Left lung (tissue), 10 donors: ENCODE results near the gene DAZAP2. TPM values are rescaled to one million over a fixed set of nuclear protein-coding genes. Genes with fewer than 3 reads are reported as not detected.

Experiments
- ATAC-seq: fragments of 200-7000 bp; cut with Tn5 transposase; one replicate; pipeline ENCODE4 v1.9.1; 2020; ENCODE audit warnings: moderate library complexity
- DNase-seq, 4 donors: peaks; one replicate each; pipeline ENCODE4 v3.0.0-alpha.2; 2013 to 2020
- H3K27ac ChIP-seq, 2 donors: fragments of 200-600 bp; sonication (generic) in 1 of 2; one replicate each; pipeline versions ENCODE4 v1.5.0 to v1.8.0; 2020 to 2021
- H3K27me3 ChIP-seq, 2 donors: fragments of 200-600 bp; sonication (generic) in 1 of 2; one replicate each; pipeline versions ENCODE4 v1.5.0 to v1.8.0; 2020 to 2021
- H3K36me3 ChIP-seq, 2 donors: fragments of 200-600 bp; sonication (generic) in 1 of 2; one replicate each; pipeline versions ENCODE4 v1.5.0 to v1.8.0; 2020 to 2021
- H3K4me1 ChIP-seq, 2 donors: fragments of 200-600 bp; one replicate each; pipeline ENCODE4 v1.8.0; 2021
- H3K4me3 ChIP-seq, 2 donors: fragments of 200-600 bp; sonication (generic) in 1 of 2; one replicate each; pipeline versions ENCODE4 v1.5.0 to v1.8.0; 2020 to 2021; ENCODE audit warnings: mild to moderate bottlenecking in 1 of 2
- H3K9me3 ChIP-seq, 2 donors: fragments of 200-600 bp; sonication (generic) in 1 of 2; one replicate each; pipeline versions ENCODE4 v1.5.0 to v1.8.0; 2020 to 2021
- CTCF ChIP-seq, 2 donors: fragments of 200-600 bp; sonication (generic) in 1 of 2; IDR thresholded peaks; one replicate each; pipeline versions ENCODE4 v1.5.0 to v1.8.0; 2021; ENCODE audit warnings: antibody characterized with exemption in 2 of 2
- intact Hi-C, 2 donors: fragments of 100-400 bp; cut with DNase I; formaldehyde crosslinking; loops; one replicate each; pipeline versions ENCODE4 v1.11.2 to v1.14.2; 2022
- polyA plus RNA-seq, 6 donors: library from polyadenylated mRNA; unstranded; fragments of 120-200 nt; gene quantifications; one replicate each; pipeline ENCODE4 v1.2.1, GENCODE V29; 2013; ENCODE audit not compliant: insufficient read length in 6 of 6
- total RNA-seq, 2 donors: library from RNA; stranded (reverse); fragmentation: NEBNext Ultra II Directional; extraction: Animal tissue kit (Norgen Biotek cat#: 25700); gene quantifications; one replicate each; pipeline ENCODE4 v1.2.1, GENCODE V29; 2021
- donor health status: DM: no; HTN: yes; CAD: no.
- donor health status: DM: no; HTN: no; CAD: no.

DAZAP2 gene
- total and polyA plus RNA-seq, 8 donors = 184 to 224 (median 212) TPM

DNA sequence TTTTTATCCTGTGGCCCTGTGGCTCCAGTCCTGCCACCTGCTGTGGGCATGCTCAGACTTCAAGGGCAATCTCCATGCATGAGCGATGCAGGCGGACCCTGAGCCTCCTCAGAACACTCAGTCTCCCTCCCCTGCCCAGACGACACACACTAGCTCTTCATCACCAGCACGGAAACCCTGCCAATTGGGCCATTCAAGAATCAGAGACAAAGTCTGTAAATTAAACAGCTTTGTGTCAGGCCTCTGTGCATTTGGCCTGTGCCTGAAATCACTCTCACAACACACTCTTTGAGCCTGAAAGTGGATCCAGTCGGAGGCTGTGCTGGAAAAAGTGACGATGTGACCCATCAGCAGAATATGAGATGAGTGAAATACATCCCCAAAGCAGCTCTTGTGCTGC is 33.3 kb upstream of the DAZAP2 start:
- H3K9me3 ChIP-seq = no peaks in the 10 kb centered on the region
- no peaks in the 10 kb centered on the region for H3K36me3 ChIP-seq
- H3K4me3 ChIP-seq = no peak overlapping the region
- DNase-seq = no peak
- H3K4me1 ChIP-seq = no peaks in the 10 kb centered on the region
- TF ChIP-seq CTCF (IDR thresholded peaks at IDR 0.05) = no peak
- no peaks in the 10 kb centered on the region for H3K27me3 ChIP-seq
- intact Hi-C loops = no loop called here
- no peak overlapping the region for H3K27ac ChIP-seq
- ATAC-seq = no peak

- H3K4me1 ChIP-seq = no peaks in the 10 kb centered on the region
- DNase-seq (no peak), ATAC-seq (no peak)
- H3K9me3 ChIP-seq = no peaks in the 10 kb centered on the region
- intact Hi-C loops = no loop called here
- no peak overlapping the region for H3K4me3 ChIP-seq
- H3K27ac ChIP-seq = no peak overlapping the region
- H3K27me3 ChIP-seq = no peaks in the 10 kb centered on the region
- H3K36me3 ChIP-seq = no peaks in the 10 kb centered on the region
- no peak for TF ChIP-seq CTCF (IDR thresholded peaks at IDR 0.05)
These were observed 30.5 kb upstream of the DAZAP2 start for GRCh38 chr12:51208016-51208660.

DNA sequence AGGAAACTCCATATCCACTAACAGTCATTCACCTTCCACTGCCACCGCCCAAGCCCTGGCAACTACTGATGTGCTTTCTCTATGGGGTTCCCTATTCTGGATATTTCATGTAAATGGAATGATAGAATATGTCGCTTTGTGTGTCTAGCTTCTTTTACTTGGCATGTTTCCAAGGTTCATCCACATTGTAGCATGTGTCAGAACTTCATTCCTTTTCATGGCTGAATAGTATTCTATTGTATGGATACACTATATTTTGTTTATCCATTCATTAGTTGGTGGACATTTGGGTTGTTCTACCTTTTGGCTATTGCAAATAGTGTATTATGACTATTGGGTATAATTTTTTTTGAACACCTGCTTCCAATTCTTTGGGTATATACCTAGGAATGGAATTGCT is 29.4 kb upstream of the DAZAP2 start:
- TF ChIP-seq CTCF (IDR thresholded peaks at IDR 0.05) = no peak
- Histone ChIP-seq H3K36me3 (no peaks in the 10 kb centered on the region), H3K4me1 (no peaks in the 10 kb centered on the region), H3K4me3 (no peak overlapping the region), H3K27me3 (no peaks in the 10 kb centered on the region), H3K9me3 (no peaks in the 10 kb centered on the region), H3K27ac (no peak overlapping the region)
- ATAC-seq (no peak), DNase-seq (no peak)
- intact Hi-C loops = no loop called here

DNA sequence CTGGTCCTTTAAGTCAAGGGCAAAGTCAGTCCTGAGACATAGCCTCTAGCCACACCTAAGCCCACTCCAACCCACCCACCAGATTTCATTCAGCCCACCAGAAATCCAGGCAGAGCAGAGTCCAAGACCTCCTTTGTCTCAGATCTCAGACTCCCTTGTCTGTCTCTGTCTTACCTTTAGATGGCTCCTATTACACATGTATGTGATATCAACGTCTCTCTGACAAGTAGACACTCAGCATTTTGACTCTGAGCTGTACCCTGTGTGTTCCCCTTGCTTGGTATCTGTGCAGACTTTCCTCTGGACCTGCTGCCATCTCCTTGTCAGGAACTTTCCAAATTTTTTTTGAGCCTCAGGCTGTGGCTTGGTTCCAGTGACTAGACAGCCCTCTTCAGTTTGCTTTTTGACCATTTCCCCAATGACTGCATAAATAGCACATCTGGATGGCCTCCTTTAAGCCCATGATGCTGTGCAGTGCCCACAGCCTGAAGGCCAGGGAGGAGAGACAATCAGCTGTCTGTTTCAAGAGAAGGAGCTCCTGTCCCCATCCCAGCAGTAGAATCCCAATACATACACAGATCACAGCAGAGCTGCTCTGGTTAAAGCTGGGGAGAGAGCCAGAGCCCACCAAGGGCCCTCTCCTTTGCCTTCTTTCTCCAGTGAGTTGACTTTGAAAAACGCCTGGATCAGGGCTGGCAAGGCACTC is 27.8 kb upstream of the DAZAP2 start:
- H3K4me3 ChIP-seq = no peak overlapping the region
- intact Hi-C loops = no loop called here
- TF ChIP-seq CTCF (IDR thresholded peaks at IDR 0.05) = no peak
- DNase-seq (no peak), ATAC-seq (no peak)
- no peaks in the 10 kb centered on the region for H3K4me1 ChIP-seq
- H3K36me3 ChIP-seq = no peaks in the 10 kb centered on the region
- no peak overlapping the region for H3K27ac ChIP-seq
- H3K27me3 ChIP-seq = no peaks in the 10 kb centered on the region
- H3K9me3 ChIP-seq = no peaks in the 10 kb centered on the region

- Histone ChIP-seq H3K36me3 (no peaks in the 10 kb centered on the region), H3K9me3 (no peaks in the 10 kb centered on the region), H3K27ac (no peak overlapping the region), H3K27me3 (no peaks in the 10 kb centered on the region), H3K4me3 (no peak overlapping the region), H3K4me1 (peaks cover 16 to 21% of the 10 kb centered on the region in 2 donors)
- no peak for ATAC-seq
- intact Hi-C loops = no loop called here
- no peak for DNase-seq
- no peak for TF ChIP-seq CTCF (IDR thresholded peaks at IDR 0.05)
These were observed 23.7 kb upstream of the DAZAP2 start for GRCh38 chr12:51214895-51215294.
